Measurements from ENCODE around the gene OTULIN.
A peak's percentile ranks its signal among the peaks of the same experiment; 100 is the strongest.

OTULIN gene

DNA sequence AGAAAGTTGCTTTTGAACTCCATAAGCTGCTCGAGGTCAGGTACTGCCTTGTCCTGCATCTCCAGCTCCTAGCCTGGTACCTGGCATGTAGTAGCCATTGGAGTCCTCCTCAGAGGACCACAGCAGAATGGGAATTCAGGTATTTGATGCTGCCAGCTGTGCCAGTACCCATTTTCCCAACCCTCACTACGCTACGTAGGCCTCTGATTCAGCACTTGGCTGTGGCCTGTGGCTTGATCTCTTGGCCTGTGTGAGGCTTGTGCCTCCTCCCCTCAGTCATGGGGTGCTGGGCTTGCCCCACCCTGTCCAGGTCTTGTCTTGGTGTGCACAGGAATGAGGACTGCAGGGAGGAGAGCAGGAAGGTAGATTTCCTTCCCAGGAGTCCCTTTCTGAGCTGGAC is 11.8 kb downstream of the OTULIN start:
- no peak overlapping the region for H2AFZ ChIP-seq (ENCODE audit: low read length)
- TF ChIP-seq, protein P1, sequence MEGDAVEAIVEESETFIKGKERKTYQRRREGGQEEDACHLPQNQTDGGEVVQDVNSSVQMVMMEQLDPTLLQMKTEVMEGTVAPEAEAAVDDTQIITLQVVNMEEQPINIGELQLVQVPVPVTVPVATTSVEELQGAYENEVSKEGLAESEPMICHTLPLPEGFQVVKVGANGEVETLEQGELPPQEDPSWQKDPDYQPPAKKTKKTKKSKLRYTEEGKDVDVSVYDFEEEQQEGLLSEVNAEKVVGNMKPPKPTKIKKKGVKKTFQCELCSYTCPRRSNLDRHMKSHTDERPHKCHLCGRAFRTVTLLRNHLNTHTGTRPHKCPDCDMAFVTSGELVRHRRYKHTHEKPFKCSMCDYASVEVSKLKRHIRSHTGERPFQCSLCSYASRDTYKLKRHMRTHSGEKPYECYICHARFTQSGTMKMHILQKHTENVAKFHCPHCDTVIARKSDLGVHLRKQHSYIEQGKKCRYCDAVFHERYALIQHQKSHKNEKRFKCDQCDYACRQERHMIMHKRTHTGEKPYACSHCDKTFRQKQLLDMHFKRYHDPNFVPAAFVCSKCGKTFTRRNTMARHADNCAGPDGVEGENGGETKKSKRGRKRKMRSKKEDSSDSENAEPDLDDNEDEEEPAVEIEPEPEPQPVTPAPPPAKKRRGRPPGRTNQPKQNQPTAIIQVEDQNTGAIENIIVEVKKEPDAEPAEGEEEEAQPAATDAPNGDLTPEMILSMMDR (conservative IDR thresholded peaks at IDR 0.05; ENCODE audit: low read length), result no peak
- TF ChIP-seq EZH2phosphoT487 (IDR thresholded peaks at IDR 0.05; ENCODE audit: borderline replicate concordance), result no peak
- H3K27me3 ChIP-seq (ENCODE audit: insufficient read depth, low read length, poor library complexity, severe bottlenecking), result no peaks in the 10 kb centered on the region
- H3K9ac ChIP-seq (ENCODE audit: low read depth, low read length, poor library complexity, severe bottlenecking), result peak overlapping the region; percentile 45
- no peaks in the 10 kb centered on the region for H3K9me2 ChIP-seq (replicated peaks; ENCODE audit: low read depth, low read length)
- peak overlapping the region; percentile 42 for H3K4me3 ChIP-seq (ENCODE audit: low read length, poor library complexity, severe bottlenecking)
- H3K79me2 ChIP-seq (ENCODE audit: insufficient read depth, low read length), result peaks cover 85% of the 10 kb centered on the region
- peaks cover 57% of the 10 kb centered on the region; the same call in 1 of the 2 replicates for H3K36me3 ChIP-seq (ENCODE audit: insufficient read depth, low read length)
- H3K4me2 ChIP-seq (ENCODE audit: low read depth, low read length, poor library complexity, severe bottlenecking), result peak overlapping the region; percentile 58
- peaks cover 40% of the 10 kb centered on the region for H3K4me1 ChIP-seq (ENCODE audit: insufficient read depth, low read length, poor library complexity, severe bottlenecking)
- H4K20me1 ChIP-seq (ENCODE audit: insufficient read depth, low read length, poor library complexity, severe bottlenecking), result peaks cover 67% of the 10 kb centered on the region
- H3F3A ChIP-seq (ENCODE audit: low read depth), result no peaks in the 10 kb centered on the region
- H3K9me3 ChIP-seq (ENCODE audit: insufficient read depth, low read depth, low read length), result no peaks in the 10 kb centered on the region

DNA sequence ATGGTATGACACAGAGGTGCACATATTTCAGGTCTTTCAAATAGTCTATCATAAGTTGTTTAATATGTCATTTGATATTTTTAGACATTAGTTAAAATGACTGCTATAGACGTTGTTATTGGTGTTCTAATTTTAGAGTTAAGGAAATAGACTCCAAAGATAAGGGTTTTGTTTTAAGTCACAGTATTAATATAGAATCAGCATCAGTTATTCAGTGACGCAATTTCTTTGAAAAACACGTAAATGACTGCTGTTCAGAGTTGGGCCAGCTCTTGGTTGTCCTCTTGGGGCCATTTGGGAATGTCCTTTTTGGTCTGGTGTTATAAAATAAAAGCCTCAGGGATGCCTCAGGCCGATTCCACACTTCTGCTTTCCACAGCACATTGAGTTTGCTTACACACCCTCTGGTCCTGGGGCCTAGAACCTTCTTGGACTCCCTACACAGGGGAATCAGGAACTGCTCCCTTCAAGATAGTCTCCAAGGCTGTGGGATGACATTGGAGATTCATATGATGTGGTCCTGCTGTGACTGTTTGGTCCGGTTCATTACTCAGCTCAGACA is 14.3 kb downstream of the OTULIN start:
- Histone ChIP-seq H4K20me1 (ENCODE audit: insufficient read depth, low read length, poor library complexity, severe bottlenecking) (peaks cover 41% of the 10 kb centered on the region), H3K9me3 (ENCODE audit: insufficient read depth, low read depth, low read length) (no peaks in the 10 kb centered on the region), H3K79me2 (ENCODE audit: insufficient read depth, low read length) (peaks cover 60% of the 10 kb centered on the region), H3K36me3 (ENCODE audit: insufficient read depth, low read length) (peaks cover 82% of the 10 kb centered on the region; the same call in 1 of the 2 replicates), H3K4me1 (ENCODE audit: insufficient read depth, low read length, poor library complexity, severe bottlenecking) (peaks cover 19% of the 10 kb centered on the region), H3K9me2 (replicated peaks; ENCODE audit: low read depth, low read length) (no peaks in the 10 kb centered on the region), H2AFZ (ENCODE audit: low read length) (no peak overlapping the region), H3K9ac (ENCODE audit: low read depth, low read length, poor library complexity, severe bottlenecking) (no peak overlapping the region), H3K4me2 (ENCODE audit: low read depth, low read length, poor library complexity, severe bottlenecking) (no peak overlapping the region), H3F3A (ENCODE audit: low read depth) (no peaks in the 10 kb centered on the region), H3K4me3 (ENCODE audit: low read length, poor library complexity, severe bottlenecking) (no peak overlapping the region), H3K27me3 (ENCODE audit: insufficient read depth, low read length, poor library complexity, severe bottlenecking) (no peaks in the 10 kb centered on the region)
- TF ChIP-seq, protein P1 (conservative IDR thresholded peaks at IDR 0.05; ENCODE audit: low read length), result no peak
- no peak for TF ChIP-seq EZH2phosphoT487 (IDR thresholded peaks at IDR 0.05; ENCODE audit: borderline replicate concordance)

DNA sequence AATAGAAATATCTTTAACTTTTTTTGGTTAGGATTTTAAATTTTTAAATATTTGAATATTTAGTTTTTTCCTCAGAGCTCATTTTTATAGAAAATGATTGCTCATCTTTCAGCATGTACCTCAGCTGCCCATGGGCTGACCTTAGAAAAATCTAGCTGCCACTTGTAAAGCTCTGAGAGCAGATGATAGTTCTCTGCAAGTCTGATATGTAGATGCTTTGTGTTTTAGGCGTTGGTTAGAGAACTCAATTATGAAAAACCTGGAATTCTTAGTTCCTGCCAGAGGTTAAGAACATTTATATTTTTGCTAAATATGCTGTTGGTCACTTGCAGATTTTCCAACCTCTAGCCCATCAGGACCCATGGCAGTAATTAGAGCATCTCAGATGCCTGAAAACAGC is 15.1 kb downstream of the OTULIN start:
- peaks cover 84% of the 10 kb centered on the region; the same call in 1 of the 2 replicates for H3K36me3 ChIP-seq (ENCODE audit: insufficient read depth, low read length)
- peaks cover 52% of the 10 kb centered on the region for H3K79me2 ChIP-seq (ENCODE audit: insufficient read depth, low read length)

More for the DNA sequence above, 15.1 kb downstream of the OTULIN start:
- H2AFZ ChIP-seq (ENCODE audit: low read length), result no peak overlapping the region
- no peaks in the 10 kb centered on the region for H3K27me3 ChIP-seq (ENCODE audit: insufficient read depth, low read length, poor library complexity, severe bottlenecking)
- no peak for TF ChIP-seq EZH2phosphoT487 (IDR thresholded peaks at IDR 0.05; ENCODE audit: borderline replicate concordance)
- TF ChIP-seq, protein P1 (conservative IDR thresholded peaks at IDR 0.05; ENCODE audit: low read length), result no peak
- no peak overlapping the region for H3K9ac ChIP-seq (ENCODE audit: low read depth, low read length, poor library complexity, severe bottlenecking)
- H3K4me3 ChIP-seq (ENCODE audit: low read length, poor library complexity, severe bottlenecking), result no peak overlapping the region
- H4K20me1 ChIP-seq (ENCODE audit: insufficient read depth, low read length, poor library complexity, severe bottlenecking), result peaks cover 34% of the 10 kb centered on the region
- no peaks in the 10 kb centered on the region for H3K9me2 ChIP-seq (replicated peaks; ENCODE audit: low read depth, low read length)
- peaks cover 19% of the 10 kb centered on the region for H3K4me1 ChIP-seq (ENCODE audit: insufficient read depth, low read length, poor library complexity, severe bottlenecking)
- H3K9me3 ChIP-seq (ENCODE audit: insufficient read depth, low read depth, low read length), result no peaks in the 10 kb centered on the region
- no peaks in the 10 kb centered on the region for H3F3A ChIP-seq (ENCODE audit: low read depth)
- no peak overlapping the region for H3K4me2 ChIP-seq (ENCODE audit: low read depth, low read length, poor library complexity, severe bottlenecking)
